H1 (cell line): ENCODE measurements around the gene NIPAL3. TPM values are rescaled to one million over a fixed set of nuclear protein-coding genes. Genes with fewer than 3 reads are reported as not detected.

Experiments
- CTCF ChIA-PET: fragments of 300-600 bp; sonication (Branson Sonifier 250); formaldehyde crosslinking; loops from one replicate; lab custom pipeline; 2021; ENCODE audit not compliant: partially characterized antibody; lab: Charles Lee
- POLR2A ChIA-PET: fragments of 300-600 bp; sonication (Branson Sonifier 250); formaldehyde crosslinking; loops from one replicate; lab custom pipeline; 2021; ENCODE audit warnings: inconsistent platforms; ENCODE audit not compliant: partially characterized antibody; lab: Charles Lee
- DNase-seq, 2 experiments: peaks; one replicate each; pipeline versions ENCODE4 v3.0.0 to v3.0.0-alpha.2; 2010 to 2022; ENCODE audit warnings: low spot score in 2 of 2, low read depth in 1 of 2, mixed read lengths in 1 of 2
- FAIRE-seq: peaks from 2 replicates; lab custom pipeline; 2011; peaks lifted over from hg19 to GRCh38; lab: Jason Lieb, UNC
- H2AFZ ChIP-seq: 2 replicates; pipeline ENCODE4 v1.8.1; 2012; ENCODE audit warnings: low read length, inconsistent platforms
- H2AK5ac ChIP-seq: 2 replicates; pipeline ENCODE4 v1.6.1; 2013; ENCODE audit warnings: low read depth, low read length
- H2BK120ac ChIP-seq: replicated peaks from 2 replicates; pipeline ENCODE3; 2013; ENCODE audit warnings: low read depth, low read length, inconsistent platforms
- H2BK12ac ChIP-seq: 2 replicates; pipeline ENCODE4 v1.6.1; 2013; ENCODE audit warnings: low read depth, low read length
- H2BK15ac ChIP-seq: 2 replicates; pipeline ENCODE4 v1.6.1; 2013; ENCODE audit warnings: low read length
- H2BK20ac ChIP-seq: 2 replicates; pipeline ENCODE4 v1.6.1; 2013; ENCODE audit warnings: low read length
- H2BK5ac ChIP-seq: 2 replicates; pipeline ENCODE4 v1.6.1; 2013; ENCODE audit warnings: low read depth, low read length
- H3K14ac ChIP-seq: 2 replicates; pipeline ENCODE4 v1.6.1; 2013; ENCODE audit warnings: inconsistent platforms; ENCODE audit not compliant: insufficient read length
- H3K18ac ChIP-seq: 2 replicates; pipeline ENCODE4 v1.6.1; 2013; ENCODE audit warnings: low read length; ENCODE audit errors: extremely low read depth
- H3K23ac ChIP-seq: 2 replicates; pipeline ENCODE4 v1.6.1; 2013; ENCODE audit warnings: inconsistent platforms; ENCODE audit not compliant: insufficient read length
- H3K23me2 ChIP-seq: 2 replicates; pipeline ENCODE4 v1.6.1; 2013; ENCODE audit warnings: low read depth, low read length
- H3K27ac ChIP-seq: 2 replicates; pipeline ENCODE4 v1.6.1; 2011; ENCODE audit warnings: low read depth, low read length, inconsistent platforms
- H3K27me3 ChIP-seq, 4 experiments: replicated peaks in 1 of 4; 1 replicate in 1 of 4; 2 replicates in 3 of 4; pipeline versions ENCODE4 v1.6.1 to v1.8.1; 2011 to 2013; ENCODE audit warnings: low read length in 3 of 4, mild to moderate bottlenecking in 3 of 4, inconsistent platforms in 2 of 4, mixed read lengths in 2 of 4, moderate library complexity in 1 of 4; ENCODE audit not compliant: control insufficient read depth in 3 of 4, insufficient read depth in 3 of 4; ENCODE audit errors: extremely low read depth in 1 of 4
- H3K36me3 ChIP-seq, 4 experiments: 2 replicates each; pipeline versions ENCODE4 v1.6.1 to v1.8.1; 2011 to 2013; ENCODE audit warnings: mild to moderate bottlenecking in 4 of 4, low read length in 3 of 4, moderate library complexity in 2 of 4, control low read depth in 1 of 4, inconsistent platforms in 1 of 4; ENCODE audit not compliant: insufficient read depth in 4 of 4, control insufficient read depth in 2 of 4
- H3K4ac ChIP-seq: replicated peaks from 2 replicates; pipeline ENCODE3; 2013; ENCODE audit warnings: low read length, low read depth, mixed read lengths, inconsistent platforms; ENCODE audit not compliant: insufficient read length
- H3K4me1 ChIP-seq, 4 experiments: replicated peaks in 1 of 4; 1 replicate in 1 of 4; 2 replicates in 3 of 4; pipeline versions ENCODE4 v1.6.1 to v1.8.1; 2011 to 2013; ENCODE audit warnings: low read length in 3 of 4, inconsistent platforms in 2 of 4, mixed read lengths in 1 of 4; ENCODE audit not compliant: insufficient read depth in 4 of 4, control insufficient read depth in 3 of 4
- H3K4me2 ChIP-seq, 2 experiments: 2 replicates each; pipeline versions ENCODE4 v1.6.1 to v1.8.1; 2011 to 2013; ENCODE audit warnings: low read depth in 2 of 2, low read length in 2 of 2, control low read depth in 1 of 2, inconsistent platforms in 1 of 2, mild to moderate bottlenecking in 1 of 2; ENCODE audit not compliant: insufficient read depth in 1 of 2
- H3K4me3 ChIP-seq, 4 experiments: fragments of 200-600, 300-600 bp in 1 of 4; sonication (generic), shearing (Covaris generic), sonication (Bioruptor Twin) in 1 of 4; 2 replicates each; pipeline versions ENCODE4 v1.5.1 to v1.8.1; 2011 to 2016; ENCODE audit warnings: low read length in 4 of 4, low read depth in 3 of 4, control low read depth in 2 of 4, inconsistent platforms in 2 of 4, mild to moderate bottlenecking in 2 of 4, mixed read lengths in 1 of 4, moderate library complexity in 1 of 4; ENCODE audit not compliant: insufficient read depth in 2 of 4; ENCODE audit errors: extremely low read depth in 1 of 4
- H3K56ac ChIP-seq: replicated peaks from 2 replicates; pipeline ENCODE3; 2013; ENCODE audit warnings: low read depth, mild to moderate bottlenecking, mixed read lengths, low read length, inconsistent platforms; ENCODE audit not compliant: insufficient read length
- H3K79me1 ChIP-seq: 2 replicates; pipeline ENCODE4 v1.6.1; 2013; ENCODE audit warnings: low read depth, low read length, control low read depth
- H3K79me2 ChIP-seq, 2 experiments: 2 replicates each; pipeline versions ENCODE4 v1.6.1 to v1.8.1; 2012 to 2013; ENCODE audit warnings: low read length in 2 of 2, mild to moderate bottlenecking in 2 of 2, inconsistent platforms in 1 of 2; ENCODE audit not compliant: insufficient read depth in 2 of 2, control insufficient read depth in 1 of 2
- H3K9ac ChIP-seq, 4 experiments: replicated peaks in 1 of 4; 1 replicate in 1 of 4; 2 replicates in 3 of 4; pipeline versions ENCODE4 v1.6.1 to v1.8.1; 2011 to 2013; ENCODE audit warnings: low read depth in 3 of 4, low read length in 3 of 4, control low read depth in 2 of 4, mild to moderate bottlenecking in 2 of 4, moderate library complexity in 2 of 4, inconsistent platforms in 1 of 4; ENCODE audit errors: extremely low read depth in 1 of 4
- H3K9me3 ChIP-seq, 2 experiments: 2 replicates each; pipeline versions ENCODE4 v1.6.1 to v1.8.1; 2012 to 2013; ENCODE audit warnings: mild to moderate bottlenecking in 2 of 2, moderate library complexity in 2 of 2, control low read depth in 1 of 2, inconsistent platforms in 1 of 2, low read depth in 1 of 2, low read length in 1 of 2, mixed read lengths in 1 of 2; ENCODE audit not compliant: insufficient read depth in 2 of 2
- H4K20me1 ChIP-seq, 2 experiments: replicated peaks in 1 of 2; 2 replicates each; pipeline versions ENCODE3 to v1.8.1; 2011 to 2013; ENCODE audit warnings: inconsistent platforms in 2 of 2, low read length in 2 of 2, mild to moderate bottlenecking in 1 of 2; ENCODE audit not compliant: insufficient read depth in 2 of 2, control insufficient read depth in 1 of 2
- H4K5ac ChIP-seq: 2 replicates; pipeline ENCODE4 v1.6.1; 2013; ENCODE audit warnings: low read length, low read depth, mixed read lengths, inconsistent platforms; ENCODE audit not compliant: insufficient read length
- H4K8ac ChIP-seq: 2 replicates; pipeline ENCODE4 v1.8.0; 2013; ENCODE audit warnings: mild to moderate bottlenecking, moderate library complexity, low read length, inconsistent platforms; ENCODE audit not compliant: insufficient read depth; ENCODE audit errors: extremely low read depth
- H4K91ac ChIP-seq: replicated peaks from 2 replicates; pipeline ENCODE3; 2013; ENCODE audit warnings: low read length, mixed read lengths, inconsistent platforms; ENCODE audit not compliant: insufficient read length
- BACH1 ChIP-seq: IDR thresholded peaks from 2 replicates; pipeline ENCODE4 v1.6.1; 2012; ENCODE audit warnings: low read length, improper control_type of control experiment
- CREB1 ChIP-seq: IDR thresholded peaks from 2 replicates; pipeline ENCODE4 v1.6.1; 2012; ENCODE audit warnings: inconsistent platforms
- GTF2F1 ChIP-seq: IDR thresholded peaks from 2 replicates; pipeline ENCODE4 v1.6.1; 2012; ENCODE audit warnings: low read depth, low read length, improper control_type of control experiment, borderline replicate concordance
- JUN ChIP-seq: IDR thresholded peaks from 2 replicates; pipeline ENCODE4 v1.6.1; 2011; ENCODE audit warnings: low read depth, mild to moderate bottlenecking, improper control_type of control experiment, low read length
- NANOG ChIP-seq: IDR thresholded peaks from 2 replicates; pipeline ENCODE4 v1.6.1; 2011; ENCODE audit warnings: low read length, low read depth, mild to moderate bottlenecking, inconsistent platforms; ENCODE audit not compliant: insufficient read depth, poor library complexity, severe bottlenecking
- NRF1 ChIP-seq: IDR thresholded peaks from 2 replicates; pipeline ENCODE4 v1.6.1; 2011; ENCODE audit warnings: mild to moderate bottlenecking, low read depth, low read length, improper control_type of control experiment
- POLR2A ChIP-seq, 2 experiments: IDR thresholded peaks; 1 replicate in 1 of 2; 2 replicates in 1 of 2; pipeline ENCODE4 v1.6.1; 2011; ENCODE audit warnings: low read depth in 2 of 2, low read length in 2 of 2, mild to moderate bottlenecking in 2 of 2; ENCODE audit errors: control extremely low read depth in 1 of 2
- RAD21 ChIP-seq, 2 experiments: IDR thresholded peaks in 1 of 2; conservative IDR thresholded peaks in 1 of 2; 2 replicates each; pipeline ENCODE4 v1.6.1; 2011; ENCODE audit warnings: low read depth in 2 of 2, low read length in 2 of 2, improper control_type of control experiment in 1 of 2, inconsistent platforms in 1 of 2, mild to moderate bottlenecking in 1 of 2, moderate library complexity in 1 of 2
- SIRT6 ChIP-seq: IDR thresholded peaks from one replicate; pipeline ENCODE4 v1.7.1; 2012; ENCODE audit warnings: low read length, inconsistent platforms
- SP1 ChIP-seq: IDR thresholded peaks from 2 replicates; pipeline ENCODE4 v1.6.1; 2011; ENCODE audit warnings: low read depth, low read length
- TAF1 ChIP-seq: IDR thresholded peaks from 2 replicates; pipeline ENCODE4 v1.6.1; 2011; ENCODE audit warnings: mild to moderate bottlenecking, low read depth, low read length
- TBP ChIP-seq: IDR thresholded peaks from 2 replicates; pipeline ENCODE4 v1.6.1; 2011; ENCODE audit warnings: low read depth, low read length, improper control_type of control experiment
- YY1 ChIP-seq: IDR thresholded peaks from 2 replicates; pipeline ENCODE4 v1.6.1; 2011; ENCODE audit warnings: low read depth, mild to moderate bottlenecking, low read length
- WGBS, 2 experiments: shearing (Covaris generic) in 1 of 2; methylation state at CpG; one replicate each; pipeline versions ENCODE4 v1.1.6 to v1.1.7; 2013 to 2015; ENCODE audit warnings: low lambda C conversion rate in 2 of 2, mixed read lengths in 2 of 2, inconsistent platforms in 1 of 2, low coverage in 1 of 2, missing lambda C conversion rate in 1 of 2; ENCODE audit not compliant: insufficient replicate concordance in 2 of 2, insufficient coverage in 1 of 2, insufficient read length in 1 of 2; ENCODE audit errors: extremely low coverage in 1 of 2, missing lambda C conversion rate in 1 of 2; 5-methylcytosine and 5-hydroxymethylcytosine counted together
- polyA plus RNA-seq, 7 experiments: library from polyadenylated mRNA; depleted of rRNA in 3 of 7; stranded (reverse) in 5 of 7; unstranded in 2 of 7; fragments of >200 nt in 5 of 7; fragments of 200-250 nt in 2 of 7; gene quantifications; 1 replicate in 5 of 7; 2 replicates in 1 of 7; 4 replicates in 1 of 7; pipeline versions ENCODE4 v1.2.1 to v1.2.3, GENCODE V29; 2011 to 2013; ENCODE audit warnings: missing spikeins in 2 of 7, mixed read lengths in 2 of 7
- total RNA-seq: library from RNA; stranded (reverse); fragmentation: NEBNext Ultra II Directional; extraction: Animal tissue kit (Norgen Biotek cat#: 25700); gene quantifications from 2 replicates; pipeline ENCODE4 v1.2.1, GENCODE V29; 2021
- TF ChIP-seq, protein P1 (sequence below): IDR thresholded peaks from 2 replicates; pipeline ENCODE4 v1.6.1; 2011; ENCODE audit warnings: low read length, improper control_type of control experiment

Gene NIPAL3
- total and polyA plus RNA-seq, 2 of the 8 experiments (the other 6 are each of a cell fraction or from before 2014, with no cell fraction given), result 8.8 to 11.0 TPM

DNA sequence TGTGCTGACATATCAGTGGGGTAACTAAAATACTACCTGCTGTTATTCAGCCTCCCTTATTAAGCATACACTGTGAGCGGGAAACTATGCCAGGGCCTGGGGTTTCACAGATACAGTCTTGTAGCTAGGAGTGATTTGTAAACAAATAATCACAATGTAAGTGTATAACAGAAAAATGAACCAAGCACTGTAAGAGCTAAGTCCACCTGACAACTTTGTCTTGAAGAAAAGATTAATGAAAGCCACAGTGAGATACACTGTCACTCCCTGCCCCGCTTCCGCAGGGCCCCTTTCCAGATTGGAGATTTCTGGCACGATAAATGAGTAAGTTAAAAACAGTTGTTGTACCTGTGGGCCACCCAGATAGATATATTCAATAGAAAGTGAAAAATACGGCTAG lies 91.8 kb downstream of the NIPAL3 start:
- Histone ChIP-seq H2AFZ (no peak overlapping the region), H2BK20ac (no peak overlapping the region), H2BK5ac (no peak overlapping the region), H3K56ac (no peak overlapping the region), H3K79me2 (no peaks in the 10 kb centered on the region; a peak in 1 of 4 replicates), H3K14ac (no peak overlapping the region), H3K4ac (no peak overlapping the region), H3K4me1 (peaks cover 0 to 15% (median 12%) of the 10 kb centered on the region in 4 experiments; a peak in 6 of 7 replicates), H3K9ac (no peak overlapping the region), H3K36me3 (no peaks in the 10 kb centered on the region), H3K9me3 (no peaks in the 10 kb centered on the region), H3K27ac (no peak overlapping the region), H4K5ac (no peak overlapping the region), H3K79me1 (no peaks in the 10 kb centered on the region), H3K23me2 (peaks cover 4% of the 10 kb centered on the region; the same call in 1 of the 2 replicates), H3K23ac (no peak overlapping the region), H4K91ac (no peak overlapping the region), H2AK5ac (no peak overlapping the region), H2BK15ac (no peak overlapping the region), H3K27me3 (peaks cover 0 to 7% (median 0%) of the 10 kb centered on the region in 4 experiments; a peak in 3 of 7 replicates), H3K4me3 (no peak overlapping the region), H4K8ac (no peak overlapping the region), H3K18ac (no peak overlapping the region), H4K20me1 (no peaks in the 10 kb centered on the region), H3K4me2 (no peak overlapping the region; a peak in 2 of 4 replicates), H2BK12ac (0 out of 2 replicates have a peak overlapping the region, but pooled peaks have one; percentile 5), H2BK120ac (no peak overlapping the region)
- ChIA-PET CTCF (interaction anchor here (3.7 kb wide), 1 partner anchor 19 kb away, joined by 18 read pairs; no protein-coding TSS in a partner anchor), POLR2A (no interaction called here)
- DNase-seq, result no peak
- 92% methylated on average over 5 of the region's 5 CpGs; no CpG with 5 or more reads in 1 of the 2 experiments for WGBS, 2 experiments
- no peak for FAIRE-seq
- TF ChIP-seq CREB1 (no peak), BACH1 (no peak), RAD21 (IDR thresholded peaks at IDR 0.05 in 1 of 2, conservative IDR thresholded peaks at IDR 0.05 in 1 of 2; ENCODE audit: low read depth in 2 of 2, low read length in 2 of 2) (no peak), GTF2F1 (no peak), TAF1 (no peak), SIRT6 (no peak), NRF1 (no peak), POLR2A (IDR thresholded peaks at IDR 0.05; ENCODE audit: control extremely low read depth in 1 of 2, low read depth in 2 of 2, low read length in 2 of 2) (no peak), NANOG (no peak), YY1 (no peak), SP1 (no peak), JUN (no peak), TBP (no peak)
- TF ChIP-seq, protein P1, sequence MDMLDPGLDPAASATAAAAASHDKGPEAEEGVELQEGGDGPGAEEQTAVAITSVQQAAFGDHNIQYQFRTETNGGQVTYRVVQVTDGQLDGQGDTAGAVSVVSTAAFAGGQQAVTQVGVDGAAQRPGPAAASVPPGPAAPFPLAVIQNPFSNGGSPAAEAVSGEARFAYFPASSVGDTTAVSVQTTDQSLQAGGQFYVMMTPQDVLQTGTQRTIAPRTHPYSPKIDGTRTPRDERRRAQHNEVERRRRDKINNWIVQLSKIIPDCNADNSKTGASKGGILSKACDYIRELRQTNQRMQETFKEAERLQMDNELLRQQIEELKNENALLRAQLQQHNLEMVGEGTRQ, result no peak
